Dendritic cell treated with granulocyte-macrophage colony-stimulating factor and Interleukin-4, amounts not matched to agents 40 ng/mL and 50 ng/mL, for 4 days (primary cell): ENCODE results near the gene ADCY2.

Experiments used
- H3K27ac Mint-ChIP-seq: one replicate; pipeline ENCODE4 v1.8.0; 2022; ENCODE audit warnings: mild to moderate bottlenecking, mixed read lengths
- H3K27me3 Mint-ChIP-seq: one replicate; pipeline ENCODE4 v1.8.0; 2022; ENCODE audit warnings: mild to moderate bottlenecking, mixed read lengths
- H3K36me3 Mint-ChIP-seq: one replicate; pipeline ENCODE4 v1.8.0; 2022; ENCODE audit warnings: low read depth, mixed read lengths
- H3K4me1 Mint-ChIP-seq: one replicate; pipeline ENCODE4 v1.8.0; 2022; ENCODE audit warnings: low read depth, mixed read lengths
- H3K4me3 Mint-ChIP-seq: one replicate; pipeline ENCODE4 v1.8.0; 2022; ENCODE audit warnings: mild to moderate bottlenecking, moderate library complexity, mixed read lengths
- H3K9me3 Mint-ChIP-seq: one replicate; pipeline ENCODE4 v1.8.0; 2022; ENCODE audit warnings: mixed read lengths
- intact Hi-C: fragments of 100-400 bp; cut with micrococcal nuclease; formaldehyde crosslinking; loops from one replicate; pipeline ENCODE4 v1.15.0; 2022

ADCY2 gene

DNA sequence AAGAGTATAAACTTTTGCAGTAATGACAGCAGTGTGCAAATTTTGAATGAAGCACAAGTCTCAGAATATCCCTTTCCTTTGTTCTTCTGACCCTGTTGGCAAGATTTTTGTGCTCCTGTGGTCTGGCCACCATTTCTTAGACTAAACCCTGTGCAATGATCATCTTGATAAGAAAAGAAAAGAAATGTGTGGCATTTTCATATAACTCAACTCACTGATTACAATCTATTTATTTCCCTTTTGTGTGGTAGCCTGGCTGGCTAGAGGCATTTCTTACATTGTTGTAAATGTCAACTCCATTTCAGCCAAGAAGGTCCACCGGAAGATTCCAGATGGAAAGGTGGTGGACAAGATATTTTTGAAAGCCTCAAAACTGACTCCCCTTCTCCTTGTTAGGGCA, 41.9 kb downstream of the ADCY2 start:
- Mint-ChIP-seq H3K4me1 (no peaks in the 10 kb centered on the region), H3K4me3 (no peak overlapping the region), H3K27ac (no peak overlapping the region), H3K9me3 (peaks cover 6% of the 10 kb centered on the region), H3K36me3 (no peaks in the 10 kb centered on the region), H3K27me3 (no peaks in the 10 kb centered on the region)
- intact Hi-C loops: no loop called here

DNA sequence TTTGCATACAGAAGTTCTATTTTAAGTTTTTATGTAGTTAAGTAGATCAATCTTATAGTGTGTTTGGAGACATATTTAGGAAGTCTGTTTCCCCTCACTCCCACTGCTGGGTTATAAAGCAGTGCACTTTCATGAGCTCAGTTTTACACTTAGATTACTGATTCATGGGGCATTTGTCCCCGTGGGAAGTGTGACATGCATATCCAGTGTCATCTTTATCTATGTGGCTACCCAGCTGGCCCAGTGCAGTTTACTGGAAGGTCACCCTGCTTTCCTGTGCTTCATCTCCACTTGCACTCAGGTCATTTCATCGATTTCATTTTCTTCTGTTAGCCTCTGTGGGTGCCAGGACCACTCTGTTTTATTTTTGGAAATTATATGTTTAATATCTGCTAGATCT, 49.1 kb downstream of the ADCY2 start:
- H3K36me3 Mint-ChIP-seq: no peaks in the 10 kb centered on the region
- intact Hi-C loops: no loop called here
- no peaks in the 10 kb centered on the region for H3K9me3 Mint-ChIP-seq
- H3K4me1 Mint-ChIP-seq: no peaks in the 10 kb centered on the region
- H3K27ac Mint-ChIP-seq: no peak overlapping the region
- no peaks in the 10 kb centered on the region for H3K27me3 Mint-ChIP-seq
- H3K4me3 Mint-ChIP-seq: no peak overlapping the region

DNA sequence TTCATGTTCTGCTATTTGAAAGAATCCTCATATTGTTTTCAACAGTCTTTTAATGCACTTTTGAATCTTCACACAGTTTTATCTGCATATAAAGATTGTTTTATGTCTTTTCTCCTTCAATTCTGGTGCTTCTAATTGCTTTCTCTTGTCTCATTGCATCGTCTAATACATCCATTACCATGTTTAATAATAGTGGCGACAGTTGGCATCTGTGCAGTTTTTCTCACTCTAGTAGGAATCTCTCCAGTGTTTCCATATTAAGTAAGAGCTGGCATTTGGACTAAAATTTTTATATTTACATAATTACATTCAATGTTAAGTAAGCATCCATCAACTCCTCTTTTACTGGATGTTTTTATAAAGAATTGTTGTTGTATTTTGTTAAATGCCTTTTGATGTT, 49.9 kb downstream of the ADCY2 start:
- Mint-ChIP-seq H3K9me3 (no peaks in the 10 kb centered on the region), H3K27me3 (no peaks in the 10 kb centered on the region), H3K27ac (no peak overlapping the region), H3K4me1 (no peaks in the 10 kb centered on the region), H3K36me3 (no peaks in the 10 kb centered on the region), H3K4me3 (no peak overlapping the region)
- intact Hi-C loops: no loop called here

DNA sequence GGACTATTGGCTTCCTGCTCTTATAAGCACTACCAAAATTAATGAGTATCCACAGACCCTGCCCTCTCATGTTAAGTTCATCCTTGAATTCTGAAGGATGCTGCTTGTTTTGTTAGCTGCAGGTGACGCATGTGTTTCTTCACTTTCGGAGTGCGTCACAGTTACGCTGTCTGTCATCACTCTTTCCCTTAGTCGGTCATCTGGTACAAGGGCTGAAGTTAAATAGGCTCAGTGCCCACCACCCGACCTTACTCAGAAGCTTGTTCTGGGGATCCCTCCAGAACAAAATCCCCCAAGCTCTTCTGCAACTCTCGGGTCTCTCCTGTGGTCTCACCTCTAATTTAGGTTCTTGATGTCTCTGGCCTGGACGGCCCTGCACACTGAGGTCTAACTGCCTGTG, 51.0 kb downstream of the ADCY2 start:
- intact Hi-C loops: no loop called here
- Mint-ChIP-seq H3K4me3 (no peak overlapping the region), H3K36me3 (no peaks in the 10 kb centered on the region), H3K4me1 (no peaks in the 10 kb centered on the region), H3K9me3 (no peaks in the 10 kb centered on the region), H3K27me3 (no peaks in the 10 kb centered on the region), H3K27ac (no peak overlapping the region)

DNA sequence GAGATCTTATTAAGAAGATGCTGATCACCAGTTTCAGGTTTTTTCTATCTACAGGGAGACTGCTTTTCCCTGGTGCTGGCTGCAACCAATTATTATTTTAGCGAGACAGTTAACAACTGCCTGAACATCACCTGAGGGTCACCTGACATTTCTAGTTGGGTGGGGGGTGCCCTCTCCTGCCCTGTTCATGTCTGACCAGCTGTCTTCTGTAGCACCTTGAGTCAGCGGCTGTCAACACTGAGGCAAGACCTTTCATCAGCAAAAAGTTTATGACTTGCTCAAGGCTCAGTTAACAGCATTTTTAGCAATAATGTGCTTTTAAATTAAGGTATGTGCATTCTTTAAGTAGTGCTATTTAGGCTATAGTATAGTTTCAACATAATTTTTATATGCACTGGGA, 58.0 kb downstream of the ADCY2 start:
- H3K4me3 Mint-ChIP-seq: no peak overlapping the region
- H3K27ac Mint-ChIP-seq: no peak overlapping the region
- intact Hi-C loops: no loop called here
- H3K9me3 Mint-ChIP-seq: no peaks in the 10 kb centered on the region
- H3K4me1 Mint-ChIP-seq: no peaks in the 10 kb centered on the region
- no peaks in the 10 kb centered on the region for H3K27me3 Mint-ChIP-seq
- no peaks in the 10 kb centered on the region for H3K36me3 Mint-ChIP-seq

DNA sequence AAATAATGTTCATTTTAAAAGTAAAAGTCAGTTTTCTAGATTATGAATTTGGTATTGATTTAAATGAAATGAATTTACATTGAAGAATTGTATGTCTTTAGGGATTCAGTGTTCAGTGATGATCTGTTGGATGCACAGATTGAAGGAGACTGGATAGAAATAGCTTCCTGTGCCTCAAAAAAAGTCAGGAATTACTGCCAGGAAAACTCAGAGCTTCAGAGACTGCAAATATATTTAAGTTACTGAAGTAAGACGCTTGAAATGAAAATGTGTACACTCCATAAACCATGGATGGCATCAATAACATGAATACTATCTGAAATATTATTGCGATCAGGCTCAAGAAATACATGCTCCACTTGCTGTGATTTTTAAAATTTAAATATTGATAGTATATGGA, 60.3 kb downstream of the ADCY2 start:
- intact Hi-C loops: no loop called here
- Mint-ChIP-seq H3K9me3 (no peaks in the 10 kb centered on the region), H3K27me3 (no peaks in the 10 kb centered on the region), H3K4me3 (no peak overlapping the region), H3K36me3 (no peaks in the 10 kb centered on the region), H3K27ac (no peak overlapping the region), H3K4me1 (no peaks in the 10 kb centered on the region)

DNA sequence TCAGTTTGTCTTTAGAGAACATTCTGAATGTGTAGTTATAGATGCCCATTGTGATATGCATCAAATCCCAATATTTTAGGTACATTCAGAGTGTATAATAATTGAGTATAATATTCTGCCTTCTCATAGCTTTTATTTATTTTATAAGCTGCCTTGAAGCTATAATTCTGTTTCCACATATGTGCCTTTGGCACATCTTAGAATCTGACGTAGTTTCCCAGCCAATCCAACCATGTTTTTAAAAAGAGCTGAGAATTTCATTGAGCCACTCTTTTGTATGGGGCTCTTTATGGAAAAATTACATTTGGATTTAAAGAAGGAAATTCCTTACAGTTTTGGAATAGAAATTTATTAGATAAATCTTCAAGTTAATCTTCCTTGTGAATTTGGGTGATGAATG, 65.4 kb downstream of the ADCY2 start:
- H3K27ac Mint-ChIP-seq: no peak overlapping the region
- no peaks in the 10 kb centered on the region for H3K9me3 Mint-ChIP-seq
- intact Hi-C loops: no loop called here
- no peak overlapping the region for H3K4me3 Mint-ChIP-seq
- H3K4me1 Mint-ChIP-seq: no peaks in the 10 kb centered on the region
- H3K27me3 Mint-ChIP-seq: no peaks in the 10 kb centered on the region
- no peaks in the 10 kb centered on the region for H3K36me3 Mint-ChIP-seq

DNA sequence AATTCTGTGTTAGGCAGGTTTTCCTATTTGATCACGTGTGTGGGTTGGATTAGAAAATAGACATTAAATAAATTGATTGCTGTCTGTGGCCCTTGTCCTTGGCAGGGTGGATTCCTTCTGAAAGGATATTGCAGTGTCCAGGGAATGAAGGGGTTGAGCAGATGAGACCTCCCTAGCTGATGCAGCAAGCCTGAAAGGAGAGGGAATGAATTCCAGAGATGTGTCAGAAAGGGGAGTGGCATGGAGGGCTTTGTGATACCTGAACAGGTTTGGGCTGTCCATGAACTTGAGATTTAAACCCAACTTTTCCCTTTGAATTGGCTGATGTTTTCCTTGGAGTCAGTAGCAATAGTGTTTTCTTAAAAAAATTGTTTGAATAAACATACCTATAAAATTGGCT, 66.8 kb downstream of the ADCY2 start:
- intact Hi-C loops: no loop called here
- H3K4me3 Mint-ChIP-seq: no peak overlapping the region
- no peak overlapping the region for H3K27ac Mint-ChIP-seq
- no peaks in the 10 kb centered on the region for H3K27me3 Mint-ChIP-seq
- H3K36me3 Mint-ChIP-seq: no peaks in the 10 kb centered on the region
- H3K4me1 Mint-ChIP-seq: no peaks in the 10 kb centered on the region
- no peaks in the 10 kb centered on the region for H3K9me3 Mint-ChIP-seq

DNA sequence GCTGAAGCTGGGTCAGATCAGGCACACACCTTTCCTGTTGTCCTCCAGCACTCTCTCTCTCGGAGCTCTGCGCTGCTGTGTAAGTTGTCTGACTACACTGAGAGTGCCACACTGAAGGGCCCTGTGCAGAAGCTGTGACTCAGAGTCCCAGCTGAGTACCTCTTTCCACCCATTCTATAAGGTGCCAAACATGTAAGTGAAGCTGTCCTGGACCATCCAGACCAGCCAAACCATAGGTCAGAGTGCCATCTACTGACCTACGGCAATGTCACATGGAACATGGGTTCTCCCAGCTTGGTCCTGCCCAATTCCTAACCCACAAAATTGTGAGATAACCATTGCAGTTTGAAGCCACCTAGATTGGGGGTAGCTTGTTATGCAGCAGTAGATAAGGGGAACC, 68.2 kb downstream of the ADCY2 start:
- Mint-ChIP-seq H3K27ac (no peak overlapping the region), H3K27me3 (no peaks in the 10 kb centered on the region), H3K36me3 (no peaks in the 10 kb centered on the region), H3K4me1 (no peaks in the 10 kb centered on the region), H3K9me3 (no peaks in the 10 kb centered on the region), H3K4me3 (no peak overlapping the region)
- intact Hi-C loops: no loop called here

DNA sequence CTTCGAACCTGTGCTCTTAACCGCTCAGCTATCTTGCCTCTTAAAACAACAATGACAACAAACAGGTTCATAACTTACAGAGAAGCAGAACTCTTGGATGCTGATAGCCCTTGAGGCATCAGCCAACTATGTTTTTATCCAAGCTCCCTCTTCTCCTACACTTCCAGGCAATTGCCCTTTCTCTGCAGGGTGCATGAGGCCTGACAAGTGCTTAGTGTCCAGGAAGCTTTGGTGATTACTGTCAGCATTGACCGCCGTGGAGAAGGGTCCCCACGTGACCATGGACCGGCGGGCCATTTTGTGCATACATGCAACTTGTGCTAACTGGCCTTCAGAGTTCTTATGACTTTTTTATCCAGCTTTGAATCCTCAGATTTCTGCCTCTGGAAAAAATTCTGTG, 71.2 kb downstream of the ADCY2 start:
- Mint-ChIP-seq H3K36me3 (no peaks in the 10 kb centered on the region), H3K27me3 (no peaks in the 10 kb centered on the region), H3K4me3 (no peak overlapping the region), H3K4me1 (no peaks in the 10 kb centered on the region), H3K27ac (no peak overlapping the region), H3K9me3 (peaks cover 9% of the 10 kb centered on the region)
- intact Hi-C loops: no loop called here

DNA sequence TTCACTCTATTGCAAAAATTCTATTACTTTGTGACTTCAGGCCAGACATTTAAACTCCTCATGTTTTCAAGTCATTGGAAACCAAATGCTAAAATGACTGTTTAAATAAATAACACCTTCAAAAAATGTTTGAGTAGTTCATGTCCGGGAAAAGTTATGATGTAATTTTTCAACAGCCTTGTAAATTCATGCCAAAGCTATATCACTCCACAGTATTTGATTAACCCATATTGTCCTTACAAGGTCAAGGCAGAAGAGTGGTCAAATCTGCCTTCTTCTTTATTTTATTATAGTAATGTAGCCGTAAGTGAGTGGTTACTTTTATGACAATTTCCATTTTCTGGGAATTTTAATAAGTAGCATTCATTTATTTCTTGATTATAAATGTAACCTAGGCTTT, 72.8 kb downstream of the ADCY2 start:
- H3K4me1 Mint-ChIP-seq: no peaks in the 10 kb centered on the region
- H3K36me3 Mint-ChIP-seq: no peaks in the 10 kb centered on the region
- no peaks in the 10 kb centered on the region for H3K27me3 Mint-ChIP-seq
- intact Hi-C loops: no loop called here
- H3K9me3 Mint-ChIP-seq: peaks cover 24% of the 10 kb centered on the region
- no peak overlapping the region for H3K4me3 Mint-ChIP-seq
- H3K27ac Mint-ChIP-seq: no peak overlapping the region

DNA sequence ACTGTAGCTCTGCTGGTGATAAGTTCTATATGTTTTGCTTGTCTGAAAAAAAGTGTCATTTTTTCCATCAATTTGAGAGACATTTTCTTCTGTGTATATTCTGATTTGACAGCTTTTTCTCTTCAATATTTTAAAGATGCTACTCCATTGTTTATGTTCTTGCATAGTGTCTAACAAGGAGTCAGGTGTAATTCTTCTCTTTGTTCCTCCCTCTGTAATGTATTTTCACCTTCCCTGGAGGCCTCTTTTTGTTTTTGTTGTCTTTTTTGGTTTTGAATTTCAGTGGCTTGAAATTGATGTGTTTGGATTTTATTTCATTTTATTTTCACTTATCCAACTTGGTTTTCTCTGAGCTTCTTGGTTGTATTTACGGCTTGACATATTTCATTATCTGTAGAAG, 75.8 kb downstream of the ADCY2 start:
- H3K27me3 Mint-ChIP-seq: no peaks in the 10 kb centered on the region
- H3K9me3 Mint-ChIP-seq: peaks cover 41% of the 10 kb centered on the region
- no peaks in the 10 kb centered on the region for H3K4me1 Mint-ChIP-seq
- H3K36me3 Mint-ChIP-seq: no peaks in the 10 kb centered on the region
- H3K27ac Mint-ChIP-seq: no peak overlapping the region
- intact Hi-C loops: no loop called here
- H3K4me3 Mint-ChIP-seq: no peak overlapping the region

DNA sequence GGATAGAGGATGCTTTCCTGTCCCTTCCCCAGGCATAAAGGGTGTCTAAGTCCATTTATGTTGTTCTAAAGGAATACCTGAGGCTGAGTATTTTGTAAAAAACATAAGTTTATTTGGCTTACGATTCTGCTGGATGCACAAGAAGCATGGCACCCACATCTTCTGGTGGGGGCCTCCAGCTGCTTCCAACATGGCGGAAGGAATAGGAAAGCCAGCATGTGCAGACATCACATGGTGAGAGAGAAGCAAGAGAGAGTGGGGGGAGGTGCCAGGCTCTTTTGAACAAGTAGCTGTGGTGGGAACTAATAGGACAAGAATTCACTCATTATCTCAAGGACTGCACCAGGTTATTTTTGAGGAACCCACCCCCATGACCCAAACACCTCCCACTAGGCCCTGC, 77.2 kb downstream of the ADCY2 start:
- Mint-ChIP-seq H3K27me3 (no peaks in the 10 kb centered on the region), H3K27ac (no peak overlapping the region), H3K9me3 (peaks cover 41% of the 10 kb centered on the region), H3K4me3 (no peak overlapping the region), H3K4me1 (no peaks in the 10 kb centered on the region), H3K36me3 (no peaks in the 10 kb centered on the region)
- intact Hi-C loops: no loop called here

DNA sequence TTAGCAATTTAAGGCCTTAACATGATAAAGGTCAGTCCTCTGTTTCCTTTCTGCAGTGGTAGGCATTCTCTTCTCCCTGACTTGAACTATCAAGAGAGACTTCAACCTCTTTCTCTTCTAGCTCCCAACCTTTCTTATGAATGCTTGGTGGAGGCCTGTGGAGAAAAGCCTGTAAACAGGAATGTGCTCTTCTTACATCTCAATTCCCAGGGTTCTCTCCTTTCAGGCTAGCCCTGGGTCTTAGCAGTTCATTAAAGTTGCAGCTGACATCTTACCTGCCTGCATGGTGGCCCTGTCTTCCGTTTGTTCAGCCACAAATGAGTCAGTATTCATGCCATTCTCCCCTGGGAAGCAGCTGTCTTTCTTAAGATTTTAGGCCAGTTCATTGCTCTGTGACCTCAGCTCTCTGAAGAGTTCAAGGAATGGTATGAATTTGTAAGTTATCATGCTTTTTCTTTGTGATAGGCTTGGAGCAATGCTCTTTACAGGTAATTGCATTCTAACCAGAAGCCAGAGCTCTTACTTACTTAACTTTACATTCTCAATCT, 77.8 kb downstream of the ADCY2 start:
- no peaks in the 10 kb centered on the region for H3K36me3 Mint-ChIP-seq
- no peak overlapping the region for H3K27ac Mint-ChIP-seq
- H3K9me3 Mint-ChIP-seq: peaks cover 41% of the 10 kb centered on the region
- no peak overlapping the region for H3K4me3 Mint-ChIP-seq
- intact Hi-C loops: no loop called here
- no peaks in the 10 kb centered on the region for H3K4me1 Mint-ChIP-seq
- H3K27me3 Mint-ChIP-seq: no peaks in the 10 kb centered on the region

DNA sequence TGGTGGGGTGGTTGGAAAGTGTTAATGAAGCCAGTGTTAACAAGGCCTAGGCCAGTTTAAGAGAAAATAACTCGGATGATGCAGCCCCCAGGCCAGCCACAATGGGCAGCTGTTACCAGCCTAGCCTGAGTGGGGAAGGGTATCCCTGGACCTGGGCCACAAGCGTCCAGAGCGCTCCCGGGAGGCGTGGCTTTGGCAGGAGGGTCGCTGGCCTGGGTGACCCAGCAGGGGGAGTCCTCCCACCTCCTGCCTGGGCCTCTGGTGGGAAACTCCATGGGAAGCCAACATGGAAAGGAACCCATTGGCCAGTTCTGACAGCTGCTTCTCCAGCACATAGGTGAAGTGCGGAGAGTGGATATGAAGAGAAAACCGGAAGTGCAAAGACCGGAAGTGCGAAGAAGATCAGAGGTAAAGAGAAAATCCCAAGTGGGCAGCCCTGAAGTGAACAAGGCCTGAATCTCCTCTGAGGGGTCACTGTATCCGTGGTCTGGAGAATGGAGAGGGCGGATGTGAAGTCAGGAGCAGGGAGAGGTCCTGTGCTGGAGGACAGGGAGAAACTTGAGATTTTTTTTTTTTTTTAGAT, 79.0 kb downstream of the ADCY2 start:
- Mint-ChIP-seq H3K4me1 (no peaks in the 10 kb centered on the region), H3K36me3 (no peaks in the 10 kb centered on the region), H3K4me3 (no peak overlapping the region), H3K9me3 (peaks cover 41% of the 10 kb centered on the region), H3K27ac (no peak overlapping the region), H3K27me3 (no peaks in the 10 kb centered on the region)
- intact Hi-C loops: no loop called here
